Measurements from ENCODE around the gene MEGF6. TPM values are rescaled to one million over a fixed set of nuclear protein-coding genes. Genes with fewer than 3 reads are reported as not detected.

The MEGF6 gene
- total and polyA plus RNA-seq, 9 of the 15 experiments (the other 6 are each of a cell fraction or from before 2014, with no cell fraction given) = 0.03 to 1.7 (median 0.24) TPM; not detected in 3

DNA sequence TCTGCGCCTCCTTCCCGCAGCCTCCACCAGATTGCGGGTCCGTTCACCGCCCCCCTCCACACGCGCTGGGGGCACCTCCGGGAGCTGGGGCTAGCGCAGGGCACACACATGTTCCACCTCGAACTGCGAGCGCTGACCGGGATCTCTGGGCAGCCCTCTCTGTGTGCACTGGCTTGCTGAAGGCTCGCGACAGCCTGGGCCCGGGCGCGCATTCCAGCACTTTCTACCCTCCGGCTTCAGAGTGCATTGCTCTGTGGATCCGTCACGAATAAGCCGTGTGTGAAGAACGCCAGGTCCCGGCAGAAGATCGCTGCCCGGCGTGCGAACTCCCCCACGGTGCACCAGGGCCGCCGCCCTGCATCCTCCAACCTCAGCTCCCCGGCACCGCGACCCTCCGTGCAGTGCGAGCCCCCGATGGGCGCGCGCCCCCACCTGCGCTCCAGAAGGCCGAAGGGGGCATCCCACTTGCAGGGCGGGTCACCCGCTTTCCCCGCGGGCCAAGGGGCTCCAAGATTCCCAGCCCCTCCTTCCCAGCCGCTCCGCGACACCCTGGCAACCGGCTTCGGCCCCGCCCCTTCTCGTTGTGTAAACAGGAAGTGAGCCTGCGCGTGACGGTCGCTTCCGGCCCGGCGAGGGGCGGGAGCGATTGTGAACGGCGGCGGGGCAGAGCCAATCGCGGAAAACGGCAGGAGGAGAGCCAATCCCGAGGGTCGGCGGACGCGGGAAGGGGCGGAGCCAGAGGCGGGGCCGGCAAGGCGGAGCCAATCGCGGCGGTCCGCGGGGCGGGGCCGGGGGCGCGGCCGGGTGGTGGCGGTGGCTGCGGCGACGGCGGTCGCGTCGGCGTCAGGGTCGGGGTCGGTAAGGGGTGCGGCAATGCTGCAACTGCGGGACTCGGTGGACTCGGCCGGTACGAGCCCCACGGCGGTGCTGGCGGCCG, 13.2 kb upstream of the MEGF6 start, which contains the start of gene TPRG1L (continued):
- TF ChIP-seq RBBP5 (IDR thresholded peaks at IDR 0.05; ENCODE audit: borderline replicate concordance, insufficient read depth, low read length, poor library complexity, severe bottlenecking) (peak; percentile 45), SMAD2 (IDR thresholded peaks at IDR 0.05; ENCODE audit: low read depth, low read length) (no peak), SMAD1 (IDR thresholded peaks at IDR 0.05; ENCODE audit: low read depth, low read length, partially characterized antibody) (no peak), ZNF445 (CRISPR knock-in tag; IDR thresholded peaks at IDR 0.05; ENCODE audit: low read depth) (no peak), ZNF146 (CRISPR knock-in tag; IDR thresholded peaks at IDR 0.05; ENCODE audit: unreplicated experiment) (no peak), ZNF41 (CRISPR knock-in tag; conservative IDR thresholded peaks at IDR 0.05) (no peak), FOS (IDR thresholded peaks at IDR 0.05; ENCODE audit: extremely low read depth, insufficient read length) (peak; percentile 87), ZNF384 (IDR thresholded peaks at IDR 0.05; ENCODE audit: low read depth, low read length) (no peak), HEY1 (CRISPR knock-in tag; IDR thresholded peaks at IDR 0.05; ENCODE audit: borderline replicate concordance) (no peak), TAF1 (IDR thresholded peaks at IDR 0.05; ENCODE audit: control insufficient read depth, extremely low read depth, insufficient read depth, low read length, severe bottlenecking) (no peak), ZNF23 (CRISPR knock-in tag; IDR thresholded peaks at IDR 0.05) (no peak), MCM5 (IDR thresholded peaks at IDR 0.05; ENCODE audit: low read depth) (no peak), ZNF785 (CRISPR knock-in tag; IDR thresholded peaks at IDR 0.05) (no peak), SMARCA5 (IDR thresholded peaks at IDR 0.05) (no peak)
- TF ChIP-seq, protein P1, sequence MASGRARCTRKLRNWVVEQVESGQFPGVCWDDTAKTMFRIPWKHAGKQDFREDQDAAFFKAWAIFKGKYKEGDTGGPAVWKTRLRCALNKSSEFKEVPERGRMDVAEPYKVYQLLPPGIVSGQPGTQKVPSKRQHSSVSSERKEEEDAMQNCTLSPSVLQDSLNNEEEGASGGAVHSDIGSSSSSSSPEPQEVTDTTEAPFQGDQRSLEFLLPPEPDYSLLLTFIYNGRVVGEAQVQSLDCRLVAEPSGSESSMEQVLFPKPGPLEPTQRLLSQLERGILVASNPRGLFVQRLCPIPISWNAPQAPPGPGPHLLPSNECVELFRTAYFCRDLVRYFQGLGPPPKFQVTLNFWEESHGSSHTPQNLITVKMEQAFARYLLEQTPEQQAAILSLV (tag; IDR thresholded peaks at IDR 0.05) = no peak
- TF ChIP-seq, protein P2, sequence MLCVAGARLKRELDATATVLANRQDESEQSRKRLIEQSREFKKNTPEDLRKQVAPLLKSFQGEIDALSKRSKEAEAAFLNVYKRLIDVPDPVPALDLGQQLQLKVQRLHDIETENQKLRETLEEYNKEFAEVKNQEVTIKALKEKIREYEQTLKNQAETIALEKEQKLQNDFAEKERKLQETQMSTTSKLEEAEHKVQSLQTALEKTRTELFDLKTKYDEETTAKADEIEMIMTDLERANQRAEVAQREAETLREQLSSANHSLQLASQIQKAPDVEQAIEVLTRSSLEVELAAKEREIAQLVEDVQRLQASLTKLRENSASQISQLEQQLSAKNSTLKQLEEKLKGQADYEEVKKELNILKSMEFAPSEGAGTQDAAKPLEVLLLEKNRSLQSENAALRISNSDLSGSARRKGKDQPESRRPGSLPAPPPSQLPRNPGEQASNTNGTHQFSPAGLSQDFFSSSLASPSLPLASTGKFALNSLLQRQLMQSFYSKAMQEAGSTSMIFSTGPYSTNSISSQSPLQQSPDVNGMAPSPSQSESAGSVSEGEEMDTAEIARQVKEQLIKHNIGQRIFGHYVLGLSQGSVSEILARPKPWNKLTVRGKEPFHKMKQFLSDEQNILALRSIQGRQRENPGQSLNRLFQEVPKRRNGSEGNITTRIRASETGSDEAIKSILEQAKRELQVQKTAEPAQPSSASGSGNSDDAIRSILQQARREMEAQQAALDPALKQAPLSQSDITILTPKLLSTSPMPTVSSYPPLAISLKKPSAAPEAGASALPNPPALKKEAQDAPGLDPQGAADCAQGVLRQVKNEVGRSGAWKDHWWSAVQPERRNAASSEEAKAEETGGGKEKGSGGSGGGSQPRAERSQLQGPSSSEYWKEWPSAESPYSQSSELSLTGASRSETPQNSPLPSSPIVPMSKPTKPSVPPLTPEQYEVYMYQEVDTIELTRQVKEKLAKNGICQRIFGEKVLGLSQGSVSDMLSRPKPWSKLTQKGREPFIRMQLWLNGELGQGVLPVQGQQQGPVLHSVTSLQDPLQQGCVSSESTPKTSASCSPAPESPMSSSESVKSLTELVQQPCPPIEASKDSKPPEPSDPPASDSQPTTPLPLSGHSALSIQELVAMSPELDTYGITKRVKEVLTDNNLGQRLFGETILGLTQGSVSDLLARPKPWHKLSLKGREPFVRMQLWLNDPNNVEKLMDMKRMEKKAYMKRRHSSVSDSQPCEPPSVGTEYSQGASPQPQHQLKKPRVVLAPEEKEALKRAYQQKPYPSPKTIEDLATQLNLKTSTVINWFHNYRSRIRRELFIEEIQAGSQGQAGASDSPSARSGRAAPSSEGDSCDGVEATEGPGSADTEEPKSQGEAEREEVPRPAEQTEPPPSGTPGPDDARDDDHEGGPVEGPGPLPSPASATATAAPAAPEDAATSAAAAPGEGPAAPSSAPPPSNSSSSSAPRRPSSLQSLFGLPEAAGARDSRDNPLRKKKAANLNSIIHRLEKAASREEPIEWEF (CRISPR knock-in tag; IDR thresholded peaks at IDR 0.05) = no peak

All from K562 (cell line).